Activated naive CD4-positive, alpha-beta T cell treated with anti-CD3 and anti-CD28 coated beads for 36 hours (primary cell): Measurements from ENCODE around the gene YIPF1. TPM values are rescaled to one million over a fixed set of nuclear protein-coding genes. Genes with fewer than 3 reads are reported as not detected.

Source experiments
- CTCF ChIA-PET: fragments of 350-600 bp; sonication (Branson Sonifier 250); formaldehyde crosslinking; loops from one replicate; lab custom pipeline; 2021; ENCODE audit warnings: antibody characterized with exemption; lab: Charles Lee
- DNase-seq: peaks from one replicate; pipeline ENCODE4 v3.0.0-alpha.2; 2020
- H3K27ac Mint-ChIP-seq: one replicate; pipeline ENCODE4 v1.8.0; 2021; ENCODE audit warnings: mild to moderate bottlenecking, mixed read lengths
- H3K27me3 Mint-ChIP-seq: one replicate; pipeline ENCODE4 v1.8.0; 2021; ENCODE audit warnings: low read depth, mixed read lengths
- H3K36me3 Mint-ChIP-seq: one replicate; pipeline ENCODE4 v1.8.0; 2021; ENCODE audit warnings: low read depth, mixed read lengths
- H3K4me1 Mint-ChIP-seq: one replicate; pipeline ENCODE4 v1.8.0; 2021; ENCODE audit warnings: low read depth, mixed read lengths
- H3K4me3 Mint-ChIP-seq: one replicate; pipeline ENCODE4 v1.8.0; 2021; ENCODE audit warnings: mild to moderate bottlenecking, moderate library complexity, mixed read lengths
- H3K9me3 Mint-ChIP-seq: one replicate; pipeline ENCODE4 v1.8.0; 2021; ENCODE audit warnings: mixed read lengths
- intact Hi-C: fragments of 100-400 bp; cut with micrococcal nuclease; formaldehyde crosslinking; loops from one replicate; pipeline ENCODE4 v1.15.1; 2023
- total RNA-seq, 2 experiments: library from RNA; stranded (reverse); gene quantifications; one replicate each; pipeline ENCODE4 v1.2.3, GENCODE V29; 2021

The YIPF1 gene
- total RNA-seq, 2 experiments from 2014 or later: 22.2 to 22.4 TPM

- no peak overlapping the region for H3K4me3 Mint-ChIP-seq
- H3K27ac Mint-ChIP-seq: no peak overlapping the region
- H3K4me1 Mint-ChIP-seq: peaks cover 4% of the 10 kb centered on the region
- H3K27me3 Mint-ChIP-seq: no peaks in the 10 kb centered on the region
- CTCF ChIA-PET: interaction anchor here (0.9 to 3.8 kb wide), 6 partner anchors 9 to 90 kb away, joined by 3 to 18 read pairs (median 6); no protein-coding TSS in a partner anchor
- no peak for DNase-seq
- no peaks in the 10 kb centered on the region for H3K9me3 Mint-ChIP-seq
- intact Hi-C loops: loop anchor here (10.0 kb wide), 1 partner anchor 615 kb away; no protein-coding TSS in a partner anchor
- peaks cover 15% of the 10 kb centered on the region for H3K36me3 Mint-ChIP-seq
Measured at GRCh38 chr1:53869454-53870117, 20.0 kb downstream of the YIPF1 start.

GRCh38 chr1:53868565-53868964 is 21.0 kb downstream of the YIPF1 start:
- DNase-seq: no peak
- Mint-ChIP-seq H3K4me3 (no peak overlapping the region), H3K4me1 (peaks cover 4% of the 10 kb centered on the region), H3K27me3 (no peaks in the 10 kb centered on the region), H3K36me3 (peaks cover 15% of the 10 kb centered on the region), H3K9me3 (no peaks in the 10 kb centered on the region), H3K27ac (no peak overlapping the region)
- intact Hi-C loops: loop anchor here (10.0 kb wide), 1 partner anchor 616 kb away; no protein-coding TSS in a partner anchor
- CTCF ChIA-PET: interaction anchor here (0.9 to 3.8 kb wide), 4 partner anchors 8 to 91 kb away, joined by 3 to 18 read pairs (median 10); no protein-coding TSS in a partner anchor

- Mint-ChIP-seq H3K4me1 (peaks cover 18% of the 10 kb centered on the region), H3K4me3 (no peak overlapping the region), H3K36me3 (peaks cover 1% of the 10 kb centered on the region), H3K27me3 (no peaks in the 10 kb centered on the region), H3K9me3 (no peaks in the 10 kb centered on the region), H3K27ac (no peak overlapping the region)
- no peak for DNase-seq
- intact Hi-C loops: loop anchor here (5.0 to 10.0 kb wide), 2 partner anchors 220 to 622 kb away; no protein-coding TSS in a partner anchor
- CTCF ChIA-PET: interaction anchor here (0.6 to 7.9 kb wide), 7 partner anchors 10 to 165 kb away, joined by 3 to 112 read pairs (median 22); partner anchors contain the start of genes IFT25, LRRC42 and YIPF1
Measured at GRCh38 chr1:53862507-53862906, 27.1 kb downstream of the YIPF1 start.

GRCh38 chr1:53860967-53861411 is 28.6 kb downstream of the YIPF1 start:
- intact Hi-C loops: loop anchor here (1.0 to 10.0 kb wide), 5 partner anchors 58 to 624 kb away; no protein-coding TSS in a partner anchor
- no peaks in the 10 kb centered on the region for H3K27me3 Mint-ChIP-seq
- no peak overlapping the region for H3K4me3 Mint-ChIP-seq
- DNase-seq: peak; percentile 67
- peaks cover 18% of the 10 kb centered on the region for H3K4me1 Mint-ChIP-seq
- no peak overlapping the region for H3K27ac Mint-ChIP-seq
- H3K36me3 Mint-ChIP-seq: no peaks in the 10 kb centered on the region
- CTCF ChIA-PET: interaction anchor here (0.7 to 7.9 kb wide), 44 partner anchors 8 to 950 kb away, joined by 3 to 112 read pairs (median 4); partner anchors contain the start of genes IFT25, LRRC42, NDC1 and TMEM59
- H3K9me3 Mint-ChIP-seq: no peaks in the 10 kb centered on the region

GRCh38 chr1:53851571-53852285 is 37.9 kb downstream of the YIPF1 start:
- Mint-ChIP-seq H3K27me3 (no peaks in the 10 kb centered on the region), H3K27ac (no peak overlapping the region), H3K4me3 (no peak overlapping the region), H3K36me3 (peaks cover 8% of the 10 kb centered on the region), H3K9me3 (no peaks in the 10 kb centered on the region), H3K4me1 (no peaks in the 10 kb centered on the region)
- CTCF ChIA-PET: interaction anchor here (1.0 kb wide), 1 partner anchor 9 kb away, joined by 3 read pairs; no protein-coding TSS in a partner anchor
- intact Hi-C loops: no loop called here
- DNase-seq: no peak

- DNase-seq: no peak
- H3K27me3 Mint-ChIP-seq: no peaks in the 10 kb centered on the region
- H3K4me1 Mint-ChIP-seq: no peaks in the 10 kb centered on the region
- H3K4me3 Mint-ChIP-seq: no peak overlapping the region
- CTCF ChIA-PET: interaction anchor here (1.0 kb wide), 1 partner anchor 11 kb away, joined by 8 read pairs; no protein-coding TSS in a partner anchor
- peaks cover 8% of the 10 kb centered on the region for H3K36me3 Mint-ChIP-seq
- no peaks in the 10 kb centered on the region for H3K9me3 Mint-ChIP-seq
- intact Hi-C loops: no loop called here
- H3K27ac Mint-ChIP-seq: no peak overlapping the region
Measured at GRCh38 chr1:53850082-53850673, 39.4 kb downstream of the YIPF1 start.

- Mint-ChIP-seq H3K9me3 (no peaks in the 10 kb centered on the region), H3K4me3 (no peak overlapping the region), H3K36me3 (peaks cover 1% of the 10 kb centered on the region), H3K27me3 (no peaks in the 10 kb centered on the region), H3K27ac (no peak overlapping the region), H3K4me1 (no peaks in the 10 kb centered on the region)
- intact Hi-C loops: no loop called here
- CTCF ChIA-PET: interaction anchor here (1.2 to 1.5 kb wide), 2 partner anchors 12 to 112 kb away, joined by 4 to 10 read pairs; no protein-coding TSS in a partner anchor
- DNase-seq: no peak
Measured at GRCh38 chr1:53847980-53848379, 41.6 kb downstream of the YIPF1 start.

GRCh38 chr1:53842347-53842746 is 47.2 kb downstream of the YIPF1 start:
- H3K36me3 Mint-ChIP-seq: peaks cover 3% of the 10 kb centered on the region
- no peak overlapping the region for H3K4me3 Mint-ChIP-seq
- CTCF ChIA-PET: interaction anchor here (1.0 kb wide), 1 partner anchor 19 kb away, joined by 4 read pairs; no protein-coding TSS in a partner anchor

GRCh38 chr1:53838654-53838974 is 51.0 kb downstream of the YIPF1 start:
- CTCF ChIA-PET: no interaction called here
- peak overlapping the region; percentile 96 for H3K27ac Mint-ChIP-seq
- H3K36me3 Mint-ChIP-seq: peaks cover 9% of the 10 kb centered on the region
- intact Hi-C loops: loop anchor here (1.0 to 2.0 kb wide), 7 partner anchors 52 to 960 kb away; partner anchors contain the start of genes LRRC42, SSBP3, TCEANC2 and TMEM59
- DNase-seq: no peak
- H3K9me3 Mint-ChIP-seq: no peaks in the 10 kb centered on the region
- peak overlapping the region; percentile 100 for H3K4me3 Mint-ChIP-seq
- no peaks in the 10 kb centered on the region for H3K27me3 Mint-ChIP-seq
- H3K4me1 Mint-ChIP-seq: peaks cover 27% of the 10 kb centered on the region

More at GRCh38 chr1:53842347-53842746, 47.2 kb downstream of the YIPF1 start:
- Mint-ChIP-seq H3K4me1 (peaks cover 6% of the 10 kb centered on the region), H3K27me3 (no peaks in the 10 kb centered on the region), H3K27ac (no peak overlapping the region), H3K9me3 (no peaks in the 10 kb centered on the region)
- DNase-seq: no peak
- intact Hi-C loops: no loop called here

GRCh38 chr1:53837924-53838653 is 51.5 kb downstream of the YIPF1 start, which contains the start of gene NDC1:
NDC1 (minus strand) TSS chr1:53838296; CDS start chr1:53838261, 35 bp downstream.
- Mint-ChIP-seq H3K4me3 (peak within 1 kb of the TSS; percentile 100), H3K4me1 (peaks cover 27% of the 10 kb centered on the region), H3K27ac (peak within 1 kb of the TSS; percentile 96), H3K36me3 (peaks cover 11% of the 10 kb centered on the region), H3K9me3 (no peaks in the 10 kb centered on the region), H3K27me3 (no peaks in the 10 kb centered on the region)
- peak; percentile 92 for DNase-seq
- CTCF ChIA-PET: interaction anchor here (0.6 to 1.6 kb wide), 3 partner anchors 22 to 122 kb away, joined by 3 to 5 read pairs (median 4); no protein-coding TSS in a partner anchor
- intact Hi-C loops: loop anchor here (1.0 to 2.0 kb wide), 7 partner anchors 52 to 961 kb away; partner anchors contain the start of genes LRRC42, SSBP3, TCEANC2 and TMEM59

- CTCF ChIA-PET: interaction anchor here (0.6 to 1.6 kb wide), 3 partner anchors 23 to 122 kb away, joined by 3 to 5 read pairs (median 4); no protein-coding TSS in a partner anchor
- peak overlapping the region; percentile 100 for H3K4me3 Mint-ChIP-seq
- no peak for DNase-seq
- H3K27me3 Mint-ChIP-seq: no peaks in the 10 kb centered on the region
- peaks cover 12% of the 10 kb centered on the region for H3K36me3 Mint-ChIP-seq
- H3K27ac Mint-ChIP-seq: peak overlapping the region; percentile 96
- peaks cover 27% of the 10 kb centered on the region for H3K4me1 Mint-ChIP-seq
- H3K9me3 Mint-ChIP-seq: no peaks in the 10 kb centered on the region
- intact Hi-C loops: no loop called here
Measured at GRCh38 chr1:53837646-53837923, 52.0 kb downstream of the YIPF1 start.
